ENCODE results near the gene SND1. TPM values are rescaled to one million over a fixed set of nuclear protein-coding genes. Genes with fewer than 3 reads are reported as not detected.

The SND1 gene
- total and polyA plus RNA-seq, 10 of the 15 experiments (the other 5 are each of a cell fraction or from before 2014, with no cell fraction given), result 52.4 to 270 (median 146) TPM

- Histone ChIP-seq H3K9ac (ENCODE audit: control insufficient read depth, insufficient read depth, low read length) (no peak overlapping the region), H3K36me3 (ENCODE audit: control insufficient read depth in 2 of 2, insufficient read depth in 2 of 2, low read length in 1 of 2) (peaks cover 2 to 23% of the 10 kb centered on the region in 2 experiments), H3K27ac (ENCODE audit: control insufficient read depth, insufficient read depth) (no peak overlapping the region), H3K27me3 (replicated peaks in 1 of 2; ENCODE audit: control insufficient read depth in 2 of 2, insufficient read depth in 2 of 2, low read length in 1 of 2) (no peaks in the 10 kb centered on the region), H3K4me2 (ENCODE audit: control insufficient read depth, insufficient read depth) (no peak overlapping the region), H2AFZ (ENCODE audit: control insufficient read depth, low read depth, low read length) (no peak overlapping the region), H3K9me3 (replicated peaks; ENCODE audit: control insufficient read depth, insufficient read depth, low read length) (no peaks in the 10 kb centered on the region), H4K20me1 (ENCODE audit: control insufficient read depth, insufficient read depth) (no peaks in the 10 kb centered on the region), H3K4me1 (ENCODE audit: control insufficient read depth, insufficient read depth, low read length) (peaks cover 3% of the 10 kb centered on the region; the same call in 1 of the 2 replicates), H3K4me3 (no peak overlapping the region), H3K79me2 (ENCODE audit: control insufficient read depth, insufficient read depth, low read length) (no peaks in the 10 kb centered on the region; the same call in 1 of the 2 replicates)
- FAIRE-seq, result no peak
- ChIA-PET SMC1A (ENCODE audit: uncharacterized antibody, unreplicated experiment) (interaction anchor here (1.1 kb wide), 1 partner anchor 207 kb away, joined by 3 read pairs; no protein-coding TSS in a partner anchor), CTCF (interaction anchor here (0.6 to 1.2 kb wide), 2 partner anchors 11 to 20 kb away, joined by 3 read pairs; no protein-coding TSS in a partner anchor), RAD21 (ENCODE audit: unreplicated experiment) (no interaction called here), POLR2A (no interaction called here)
- BruUV-seq (replicated peaks), result no TSS peak
- 92% methylated on average over 2 of the region's 2 CpGs for WGBS (ENCODE audit: insufficient coverage, insufficient replicate concordance, low lambda C conversion rate, missing lambda C conversion rate)
- no peak for ATAC-seq
- intact Hi-C loops (cut with micrococcal nuclease; ENCODE audit: unreplicated experiment), result no loop called here
- no peak for DNase-seq (ENCODE audit: low read depth, low spot score)
- in situ Hi-C loops (cut with MboI), result no loop called here
- no peak for TF ChIP-seq TCF12 (IDR thresholded peaks at IDR 0.05; ENCODE audit: low read depth, low read length)
- TF ChIP-seq, protein P1, sequence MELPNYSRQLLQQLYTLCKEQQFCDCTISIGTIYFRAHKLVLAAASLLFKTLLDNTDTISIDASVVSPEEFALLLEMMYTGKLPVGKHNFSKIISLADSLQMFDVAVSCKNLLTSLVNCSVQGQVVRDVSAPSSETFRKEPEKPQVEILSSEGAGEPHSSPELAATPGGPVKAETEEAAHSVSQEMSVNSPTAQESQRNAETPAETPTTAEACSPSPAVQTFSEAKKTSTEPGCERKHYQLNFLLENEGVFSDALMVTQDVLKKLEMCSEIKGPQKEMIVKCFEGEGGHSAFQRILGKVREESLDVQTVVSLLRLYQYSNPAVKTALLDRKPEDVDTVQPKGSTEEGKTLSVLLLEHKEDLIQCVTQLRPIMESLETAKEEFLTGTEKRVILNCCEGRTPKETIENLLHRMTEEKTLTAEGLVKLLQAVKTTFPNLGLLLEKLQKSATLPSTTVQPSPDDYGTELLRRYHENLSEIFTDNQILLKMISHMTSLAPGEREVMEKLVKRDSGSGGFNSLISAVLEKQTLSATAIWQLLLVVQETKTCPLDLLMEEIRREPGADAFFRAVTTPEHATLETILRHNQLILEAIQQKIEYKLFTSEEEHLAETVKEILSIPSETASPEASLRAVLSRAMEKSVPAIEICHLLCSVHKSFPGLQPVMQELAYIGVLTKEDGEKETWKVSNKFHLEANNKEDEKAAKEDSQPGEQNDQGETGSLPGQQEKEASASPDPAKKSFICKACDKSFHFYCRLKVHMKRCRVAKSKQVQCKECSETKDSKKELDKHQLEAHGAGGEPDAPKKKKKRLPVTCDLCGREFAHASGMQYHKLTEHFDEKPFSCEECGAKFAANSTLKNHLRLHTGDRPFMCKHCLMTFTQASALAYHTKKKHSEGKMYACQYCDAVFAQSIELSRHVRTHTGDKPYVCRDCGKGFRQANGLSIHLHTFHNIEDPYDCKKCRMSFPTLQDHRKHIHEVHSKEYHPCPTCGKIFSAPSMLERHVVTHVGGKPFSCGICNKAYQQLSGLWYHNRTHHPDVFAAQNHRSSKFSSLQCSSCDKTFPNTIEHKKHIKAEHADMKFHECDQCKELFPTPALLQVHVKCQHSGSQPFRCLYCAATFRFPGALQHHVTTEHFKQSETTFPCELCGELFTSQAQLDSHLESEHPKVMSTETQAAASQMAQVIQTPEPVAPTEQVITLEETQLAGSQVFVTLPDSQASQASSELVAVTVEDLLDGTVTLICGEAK (IDR thresholded peaks at IDR 0.05; ENCODE audit: borderline replicate concordance), result no peak
- TF ChIP-seq JUNB (IDR thresholded peaks at IDR 0.05), result no peak
- TF ChIP-seq IRF3 (IDR thresholded peaks at IDR 0.05), result no peak
- TF ChIP-seq SP1 (IDR thresholded peaks at IDR 0.05; ENCODE audit: low read depth, low read length), result no peak
- TF ChIP-seq SMC3 (IDR thresholded peaks at IDR 0.05; ENCODE audit: borderline replicate concordance, low read length), result no peak
- no peak for TF ChIP-seq TCF3 (IDR thresholded peaks at IDR 0.05; ENCODE audit: borderline replicate concordance, insufficient read depth, low read depth, low read length)
- TF ChIP-seq RUNX3 (IDR thresholded peaks at IDR 0.05; ENCODE audit: low read length), result no peak
- TF ChIP-seq SMARCA5 (IDR thresholded peaks at IDR 0.05), result no peak
- no peak for TF ChIP-seq IKZF1 (conservative IDR thresholded peaks at IDR 0.05)
- no peak for TF ChIP-seq CREM (IDR thresholded peaks at IDR 0.05; ENCODE audit: low read depth)
- TF ChIP-seq ZNF24 (IDR thresholded peaks at IDR 0.05), result no peak
- no peak for TF ChIP-seq SIX5 (IDR thresholded peaks at IDR 0.05; ENCODE audit: low read depth, low read length, severe bottlenecking)
- TF ChIP-seq ZNF207 (IDR thresholded peaks at IDR 0.05; ENCODE audit: borderline replicate concordance), result no peak
- TF ChIP-seq SIN3A (IDR thresholded peaks at IDR 0.05; ENCODE audit: low read depth, low read length), result no peak
- no peak for TF ChIP-seq STAT1 (conservative IDR thresholded peaks at IDR 0.05)
- TF ChIP-seq SUZ12 (IDR thresholded peaks at IDR 0.05; ENCODE audit: unreplicated experiment), result no peak
- no peak for TF ChIP-seq HDGF (IDR thresholded peaks at IDR 0.05)
These were observed 192.8 kb downstream of the SND1 start for GRCh38 chr7:127844707-127845331.

Data from GM12878 (cell line).